ENCODE measurements around the gene GZMB. TPM values are rescaled to one million over a fixed set of nuclear protein-coding genes. Genes with fewer than 3 reads are reported as not detected.
A peak's percentile ranks its signal among the peaks of the same experiment; 100 is the strongest.
"Not testable (repeated sequence)": the region's sequence is repeated elsewhere in the genome, so short reads cannot be mapped to it uniquely, and the experiment has no call there.

Gene GZMB
- polyA plus RNA-seq, 4 donors: 0.27 to 0.70 (median 0.56) TPM

- DNase-seq (ENCODE audit: low read depth in 4 of 4, low spot score in 3 of 4): no peak
These were observed 1.7 kb downstream of the GZMB start for GRCh38 chr14:24632336-24632735.

- no peak for DNase-seq (ENCODE audit: low read depth in 4 of 4, low spot score in 3 of 4)
These were observed 2.1 kb downstream of the GZMB start for GRCh38 chr14:24631749-24632335.

GRCh38 chr14:24630872-24631477 lies 3.0 kb downstream of the GZMB start:
- DNase-seq (ENCODE audit: low read depth in 4 of 4, low spot score in 3 of 4): peak in 2 of 4 donors; percentile 2 to 7

GRCh38 chr14:24630087-24630871 lies 3.7 kb downstream of the GZMB start:
- DNase-seq (ENCODE audit: low read depth in 4 of 4, low spot score in 3 of 4): no peak

- DNase-seq (ENCODE audit: low read depth in 4 of 4, low spot score in 3 of 4): no peak
These were observed 4.5 kb downstream of the GZMB start for GRCh38 chr14:24629521-24629920.

GRCh38 chr14:24613747-24614146 lies 20.2 kb downstream of the GZMB start:
- DNase-seq (ENCODE audit: low read depth in 4 of 4, low spot score in 3 of 4): no peak

GRCh38 chr14:24613241-24613640 lies 20.7 kb downstream of the GZMB start:
- DNase-seq (ENCODE audit: low read depth in 4 of 4, low spot score in 3 of 4): no peak

GRCh38 chr14:24612196-24612595 lies 21.8 kb downstream of the GZMB start:
- no peak for DNase-seq (ENCODE audit: low read depth in 4 of 4, low spot score in 3 of 4)

GRCh38 chr14:24609655-24610344 lies 24.2 kb downstream of the GZMB start, which contains the start of gene GZMH:
Gene GZMH, minus strand, starts transcription at chr14:24609685. Its CDS starts 72 bp downstream, at chr14:24609613.
- DNase-seq (ENCODE audit: low read depth in 4 of 4, low spot score in 3 of 4): no peak

GRCh38 chr14:24607635-24608514 lies 26.1 kb downstream of the GZMB start:
- DNase-seq (ENCODE audit: low read depth in 4 of 4, low spot score in 3 of 4): no peak

GRCh38 chr14:24607081-24607480 lies 26.9 kb downstream of the GZMB start:
- DNase-seq (ENCODE audit: low read depth in 4 of 4, low spot score in 3 of 4): no peak

- DNase-seq (ENCODE audit: low read depth in 4 of 4, low spot score in 3 of 4): no peak
These were observed 27.7 kb downstream of the GZMB start for GRCh38 chr14:24606297-24606696.

GRCh38 chr14:24605435-24606190 lies 28.4 kb downstream of the GZMB start:
- DNase-seq (ENCODE audit: low read depth in 4 of 4, low spot score in 3 of 4): no peak

- no peak for DNase-seq (ENCODE audit: low read depth in 4 of 4, low spot score in 3 of 4)
These were observed 36.6 kb downstream of the GZMB start for GRCh38 chr14:24597403-24597802.

- no peak for DNase-seq (ENCODE audit: low read depth in 4 of 4, low spot score in 3 of 4)
These were observed 38.7 kb downstream of the GZMB start for GRCh38 chr14:24595073-24595808.

GRCh38 chr14:24591004-24591403 lies 43.0 kb downstream of the GZMB start:
- not testable (repeated sequence) for DNase-seq (ENCODE audit: low read depth in 4 of 4, low spot score in 3 of 4)

GRCh38 chr14:24584402-24584801 lies 49.6 kb downstream of the GZMB start:
- DNase-seq (ENCODE audit: low read depth in 4 of 4, low spot score in 3 of 4): not testable (repeated sequence)

All from right renal pelvis (tissue), 4 donors.